H1 (cell line): ENCODE measurements around the gene NCOA6. TPM values are rescaled to one million over a fixed set of nuclear protein-coding genes. Genes with fewer than 3 reads are reported as not detected.

ENCODE experiments used
- CTCF ChIA-PET: fragments of 300-600 bp; sonication (Branson Sonifier 250); formaldehyde crosslinking; loops from one replicate; lab custom pipeline; 2021; ENCODE audit not compliant: partially characterized antibody; lab: Charles Lee
- POLR2A ChIA-PET: fragments of 300-600 bp; sonication (Branson Sonifier 250); formaldehyde crosslinking; loops from one replicate; lab custom pipeline; 2021; ENCODE audit warnings: inconsistent platforms; ENCODE audit not compliant: partially characterized antibody; lab: Charles Lee
- DNase-seq, 2 experiments: peaks; one replicate each; pipeline versions ENCODE4 v3.0.0 to v3.0.0-alpha.2; 2010 to 2022; ENCODE audit warnings: low spot score in 2 of 2, low read depth in 1 of 2, mixed read lengths in 1 of 2
- FAIRE-seq: peaks from 2 replicates; lab custom pipeline; 2011; peaks lifted over from hg19 to GRCh38; lab: Jason Lieb, UNC
- H2AFZ ChIP-seq: 2 replicates; pipeline ENCODE4 v1.8.1; 2012; ENCODE audit warnings: low read length, inconsistent platforms
- H2AK5ac ChIP-seq: 2 replicates; pipeline ENCODE4 v1.6.1; 2013; ENCODE audit warnings: low read depth, low read length
- H2BK120ac ChIP-seq: replicated peaks from 2 replicates; pipeline ENCODE3; 2013; ENCODE audit warnings: low read depth, low read length, inconsistent platforms
- H2BK12ac ChIP-seq: 2 replicates; pipeline ENCODE4 v1.6.1; 2013; ENCODE audit warnings: low read depth, low read length
- H2BK15ac ChIP-seq: 2 replicates; pipeline ENCODE4 v1.6.1; 2013; ENCODE audit warnings: low read length
- H2BK20ac ChIP-seq: 2 replicates; pipeline ENCODE4 v1.6.1; 2013; ENCODE audit warnings: low read length
- H2BK5ac ChIP-seq: 2 replicates; pipeline ENCODE4 v1.6.1; 2013; ENCODE audit warnings: low read depth, low read length
- H3K14ac ChIP-seq: 2 replicates; pipeline ENCODE4 v1.6.1; 2013; ENCODE audit warnings: inconsistent platforms; ENCODE audit not compliant: insufficient read length
- H3K18ac ChIP-seq: 2 replicates; pipeline ENCODE4 v1.6.1; 2013; ENCODE audit warnings: low read length; ENCODE audit errors: extremely low read depth
- H3K23ac ChIP-seq: 2 replicates; pipeline ENCODE4 v1.6.1; 2013; ENCODE audit warnings: inconsistent platforms; ENCODE audit not compliant: insufficient read length
- H3K23me2 ChIP-seq: 2 replicates; pipeline ENCODE4 v1.6.1; 2013; ENCODE audit warnings: low read depth, low read length
- H3K27ac ChIP-seq: 2 replicates; pipeline ENCODE4 v1.6.1; 2011; ENCODE audit warnings: low read depth, low read length, inconsistent platforms
- H3K27me3 ChIP-seq, 4 experiments: replicated peaks in 1 of 4; 1 replicate in 1 of 4; 2 replicates in 3 of 4; pipeline versions ENCODE4 v1.6.1 to v1.8.1; 2011 to 2013; ENCODE audit warnings: low read length in 3 of 4, mild to moderate bottlenecking in 3 of 4, inconsistent platforms in 2 of 4, mixed read lengths in 2 of 4, moderate library complexity in 1 of 4; ENCODE audit not compliant: control insufficient read depth in 3 of 4, insufficient read depth in 3 of 4; ENCODE audit errors: extremely low read depth in 1 of 4
- H3K36me3 ChIP-seq, 4 experiments: 2 replicates each; pipeline versions ENCODE4 v1.6.1 to v1.8.1; 2011 to 2013; ENCODE audit warnings: mild to moderate bottlenecking in 4 of 4, low read length in 3 of 4, moderate library complexity in 2 of 4, control low read depth in 1 of 4, inconsistent platforms in 1 of 4; ENCODE audit not compliant: insufficient read depth in 4 of 4, control insufficient read depth in 2 of 4
- H3K4ac ChIP-seq: replicated peaks from 2 replicates; pipeline ENCODE3; 2013; ENCODE audit warnings: low read length, low read depth, mixed read lengths, inconsistent platforms; ENCODE audit not compliant: insufficient read length
- H3K4me1 ChIP-seq, 4 experiments: replicated peaks in 1 of 4; 1 replicate in 1 of 4; 2 replicates in 3 of 4; pipeline versions ENCODE4 v1.6.1 to v1.8.1; 2011 to 2013; ENCODE audit warnings: low read length in 3 of 4, inconsistent platforms in 2 of 4, mixed read lengths in 1 of 4; ENCODE audit not compliant: insufficient read depth in 4 of 4, control insufficient read depth in 3 of 4
- H3K4me2 ChIP-seq, 2 experiments: 2 replicates each; pipeline versions ENCODE4 v1.6.1 to v1.8.1; 2011 to 2013; ENCODE audit warnings: low read depth in 2 of 2, low read length in 2 of 2, control low read depth in 1 of 2, inconsistent platforms in 1 of 2, mild to moderate bottlenecking in 1 of 2; ENCODE audit not compliant: insufficient read depth in 1 of 2
- H3K4me3 ChIP-seq, 4 experiments: fragments of 200-600, 300-600 bp in 1 of 4; sonication (generic), shearing (Covaris generic), sonication (Bioruptor Twin) in 1 of 4; 2 replicates each; pipeline versions ENCODE4 v1.5.1 to v1.8.1; 2011 to 2016; ENCODE audit warnings: low read length in 4 of 4, low read depth in 3 of 4, control low read depth in 2 of 4, inconsistent platforms in 2 of 4, mild to moderate bottlenecking in 2 of 4, mixed read lengths in 1 of 4, moderate library complexity in 1 of 4; ENCODE audit not compliant: insufficient read depth in 2 of 4; ENCODE audit errors: extremely low read depth in 1 of 4
- H3K56ac ChIP-seq: replicated peaks from 2 replicates; pipeline ENCODE3; 2013; ENCODE audit warnings: low read depth, mild to moderate bottlenecking, mixed read lengths, low read length, inconsistent platforms; ENCODE audit not compliant: insufficient read length
- H3K79me1 ChIP-seq: 2 replicates; pipeline ENCODE4 v1.6.1; 2013; ENCODE audit warnings: low read depth, low read length, control low read depth
- H3K79me2 ChIP-seq, 2 experiments: 2 replicates each; pipeline versions ENCODE4 v1.6.1 to v1.8.1; 2012 to 2013; ENCODE audit warnings: low read length in 2 of 2, mild to moderate bottlenecking in 2 of 2, inconsistent platforms in 1 of 2; ENCODE audit not compliant: insufficient read depth in 2 of 2, control insufficient read depth in 1 of 2
- H3K9ac ChIP-seq, 4 experiments: replicated peaks in 1 of 4; 1 replicate in 1 of 4; 2 replicates in 3 of 4; pipeline versions ENCODE4 v1.6.1 to v1.8.1; 2011 to 2013; ENCODE audit warnings: low read depth in 3 of 4, low read length in 3 of 4, control low read depth in 2 of 4, mild to moderate bottlenecking in 2 of 4, moderate library complexity in 2 of 4, inconsistent platforms in 1 of 4; ENCODE audit errors: extremely low read depth in 1 of 4
- H3K9me3 ChIP-seq, 2 experiments: 2 replicates each; pipeline versions ENCODE4 v1.6.1 to v1.8.1; 2012 to 2013; ENCODE audit warnings: mild to moderate bottlenecking in 2 of 2, moderate library complexity in 2 of 2, control low read depth in 1 of 2, inconsistent platforms in 1 of 2, low read depth in 1 of 2, low read length in 1 of 2, mixed read lengths in 1 of 2; ENCODE audit not compliant: insufficient read depth in 2 of 2
- H4K20me1 ChIP-seq, 2 experiments: replicated peaks in 1 of 2; 2 replicates each; pipeline versions ENCODE3 to v1.8.1; 2011 to 2013; ENCODE audit warnings: inconsistent platforms in 2 of 2, low read length in 2 of 2, mild to moderate bottlenecking in 1 of 2; ENCODE audit not compliant: insufficient read depth in 2 of 2, control insufficient read depth in 1 of 2
- H4K5ac ChIP-seq: 2 replicates; pipeline ENCODE4 v1.6.1; 2013; ENCODE audit warnings: low read length, low read depth, mixed read lengths, inconsistent platforms; ENCODE audit not compliant: insufficient read length
- H4K8ac ChIP-seq: 2 replicates; pipeline ENCODE4 v1.8.0; 2013; ENCODE audit warnings: mild to moderate bottlenecking, moderate library complexity, low read length, inconsistent platforms; ENCODE audit not compliant: insufficient read depth; ENCODE audit errors: extremely low read depth
- H4K91ac ChIP-seq: replicated peaks from 2 replicates; pipeline ENCODE3; 2013; ENCODE audit warnings: low read length, mixed read lengths, inconsistent platforms; ENCODE audit not compliant: insufficient read length
- CEBPB ChIP-seq: IDR thresholded peaks from 2 replicates; pipeline ENCODE4 v1.6.1; 2012; ENCODE audit warnings: low read depth, low read length
- FOSL1 ChIP-seq: IDR thresholded peaks from 2 replicates; pipeline ENCODE4 v1.6.1; 2011; ENCODE audit warnings: mild to moderate bottlenecking, low read depth, low read length, moderate library complexity; ENCODE audit not compliant: insufficient read depth
- KDM1A ChIP-seq: fragments of 200-600, 300-600 bp; sonication (generic); IDR thresholded peaks from 2 replicates; pipeline ENCODE4 v1.7.1; 2016; ENCODE audit warnings: mild to moderate bottlenecking, low read length, borderline replicate concordance
- POU5F1 ChIP-seq: IDR thresholded peaks from 2 replicates; pipeline ENCODE4 v1.6.1; 2011; ENCODE audit warnings: low read depth, mild to moderate bottlenecking, low read length, moderate library complexity
- RXRA ChIP-seq: IDR thresholded peaks from 2 replicates; pipeline ENCODE4 v1.6.1; 2011; ENCODE audit warnings: low read depth, mild to moderate bottlenecking, low read length, moderate library complexity; ENCODE audit not compliant: insufficient read depth
- TBP ChIP-seq: IDR thresholded peaks from 2 replicates; pipeline ENCODE4 v1.6.1; 2011; ENCODE audit warnings: low read depth, low read length, improper control_type of control experiment
- WGBS, 2 experiments: shearing (Covaris generic) in 1 of 2; methylation state at CpG; one replicate each; pipeline versions ENCODE4 v1.1.6 to v1.1.7; 2013 to 2015; ENCODE audit warnings: low lambda C conversion rate in 2 of 2, mixed read lengths in 2 of 2, inconsistent platforms in 1 of 2, low coverage in 1 of 2, missing lambda C conversion rate in 1 of 2; ENCODE audit not compliant: insufficient replicate concordance in 2 of 2, insufficient coverage in 1 of 2, insufficient read length in 1 of 2; ENCODE audit errors: extremely low coverage in 1 of 2, missing lambda C conversion rate in 1 of 2; 5-methylcytosine and 5-hydroxymethylcytosine counted together
- polyA plus RNA-seq, 7 experiments: library from polyadenylated mRNA; depleted of rRNA in 3 of 7; stranded (reverse) in 5 of 7; unstranded in 2 of 7; fragments of >200 nt in 5 of 7; fragments of 200-250 nt in 2 of 7; gene quantifications; 1 replicate in 5 of 7; 2 replicates in 1 of 7; 4 replicates in 1 of 7; pipeline versions ENCODE4 v1.2.1 to v1.2.3, GENCODE V29; 2011 to 2013; ENCODE audit warnings: missing spikeins in 2 of 7, mixed read lengths in 2 of 7
- total RNA-seq: library from RNA; stranded (reverse); fragmentation: NEBNext Ultra II Directional; extraction: Animal tissue kit (Norgen Biotek cat#: 25700); gene quantifications from 2 replicates; pipeline ENCODE4 v1.2.1, GENCODE V29; 2021

Gene NCOA6
- total and polyA plus RNA-seq, 2 of the 8 experiments (the other 6 are each of a cell fraction or from before 2014, with no cell fraction given), result 9.0 to 9.5 TPM

- Histone ChIP-seq H3K18ac (no peak overlapping the region), H3K4me2 (no peak overlapping the region), H3K36me3 (peaks cover 0 to 10% (median 6%) of the 10 kb centered on the region in 4 experiments; a peak in 6 of 8 replicates), H4K91ac (no peak overlapping the region), H4K8ac (no peak overlapping the region; the same call in 1 of the 2 replicates), H2AK5ac (no peak overlapping the region), H2AFZ (no peak overlapping the region), H2BK15ac (no peak overlapping the region), H3K56ac (no peak overlapping the region), H3K4me3 (no peak overlapping the region), H3K4me1 (peaks cover 5 to 15% (median 7%) of the 10 kb centered on the region in 4 experiments; a peak in 6 of 7 replicates), H3K4ac (no peak overlapping the region), H3K23me2 (peaks cover 2% of the 10 kb centered on the region; the same call in 1 of the 2 replicates), H3K79me2 (no peaks in the 10 kb centered on the region), H3K27me3 (no peaks in the 10 kb centered on the region; a peak in 1 of 7 replicates), H3K27ac (no peak overlapping the region), H4K20me1 (no peaks in the 10 kb centered on the region), H3K9me3 (no peaks in the 10 kb centered on the region), H3K9ac (no peak overlapping the region), H2BK12ac (peak overlapping the region; percentile 17; the same call in 1 of the 2 replicates), H3K14ac (no peak overlapping the region), H4K5ac (no peak overlapping the region), H2BK20ac (no peak overlapping the region), H3K23ac (no peak overlapping the region), H2BK120ac (no peak overlapping the region), H3K79me1 (no peaks in the 10 kb centered on the region), H2BK5ac (no peak overlapping the region)
- DNase-seq, result no peak
- FAIRE-seq, result no peak
- CTCF ChIA-PET, result no interaction called here
- POLR2A ChIA-PET, result no interaction called here
- WGBS, 2 experiments, result 94% methylated on average over 20 of the region's 26 CpGs; no CpG with 5 or more reads in 1 of the 2 experiments
- no peak for TF ChIP-seq CEBPB
- TF ChIP-seq KDM1A, result no peak
- no peak for TF ChIP-seq POU5F1
- no peak for TF ChIP-seq FOSL1
- TF ChIP-seq RXRA, result no peak
- no peak for TF ChIP-seq TBP
These were observed 33.9 kb upstream of the NCOA6 start for GRCh38 chr20:34859367-34859766.
